ENCODE measurements around the gene SYNPR. TPM values are rescaled to one million over a fixed set of nuclear protein-coding genes. Genes with fewer than 3 reads are reported as not detected.

Gene SYNPR
- total and polyA plus RNA-seq, 11 donors: 0.11 to 1.0 (median 0.41) TPM; not detected in 7

DNA sequence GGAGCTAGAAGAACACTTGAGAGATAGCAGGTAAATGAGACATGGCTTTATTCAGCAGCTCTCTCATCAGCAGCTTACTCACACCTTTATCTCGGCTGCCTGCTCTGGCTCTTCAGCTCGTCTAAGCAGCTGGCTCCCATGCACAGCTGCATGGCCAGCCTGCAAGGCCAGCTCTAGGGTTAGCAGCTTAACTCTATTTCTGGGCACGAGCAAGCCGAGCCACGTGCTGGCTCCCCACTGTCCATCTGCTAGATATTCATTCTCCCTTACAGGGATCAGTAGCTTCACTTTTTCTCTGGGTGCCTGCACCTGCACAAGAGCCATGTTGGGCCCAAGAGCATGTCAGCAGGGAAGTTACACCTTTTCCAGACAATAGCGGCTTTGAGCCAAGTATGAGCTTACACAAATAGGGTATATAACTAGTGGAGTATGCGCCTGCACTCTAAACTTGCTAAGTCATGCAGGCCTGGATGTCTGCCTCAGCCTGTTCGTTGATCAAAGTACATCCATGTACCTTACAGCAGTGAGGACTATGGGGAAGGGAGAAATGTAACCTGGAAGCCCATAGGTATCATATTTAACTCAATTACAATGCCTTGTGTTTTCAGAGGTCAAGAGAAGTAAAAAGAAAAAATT lies 199.5 kb downstream of the SYNPR start:
- ATAC-seq (no peak), DNase-seq (no peak)
- TF ChIP-seq CTCF (IDR thresholded peaks at IDR 0.05) (no peak), POLR2A (IDR thresholded peaks at IDR 0.05) (no peak)
- H3K27me3 ChIP-seq: no peaks in the 10 kb centered on the region
- H3K9me3 ChIP-seq: no peaks in the 10 kb centered on the region
- no peak overlapping the region for H3K27ac ChIP-seq
- H3K4me1 ChIP-seq: no peaks in the 10 kb centered on the region
- 75 to 87% (median 84%) methylated on average over 7 to 8 of the region's 8 CpGs for WGBS, 4 donors
- no peak overlapping the region for H3K4me3 ChIP-seq
- intact Hi-C loops (cut with DNase I): no loop called here
- no peaks in the 10 kb centered on the region for H3K36me3 ChIP-seq

DNA sequence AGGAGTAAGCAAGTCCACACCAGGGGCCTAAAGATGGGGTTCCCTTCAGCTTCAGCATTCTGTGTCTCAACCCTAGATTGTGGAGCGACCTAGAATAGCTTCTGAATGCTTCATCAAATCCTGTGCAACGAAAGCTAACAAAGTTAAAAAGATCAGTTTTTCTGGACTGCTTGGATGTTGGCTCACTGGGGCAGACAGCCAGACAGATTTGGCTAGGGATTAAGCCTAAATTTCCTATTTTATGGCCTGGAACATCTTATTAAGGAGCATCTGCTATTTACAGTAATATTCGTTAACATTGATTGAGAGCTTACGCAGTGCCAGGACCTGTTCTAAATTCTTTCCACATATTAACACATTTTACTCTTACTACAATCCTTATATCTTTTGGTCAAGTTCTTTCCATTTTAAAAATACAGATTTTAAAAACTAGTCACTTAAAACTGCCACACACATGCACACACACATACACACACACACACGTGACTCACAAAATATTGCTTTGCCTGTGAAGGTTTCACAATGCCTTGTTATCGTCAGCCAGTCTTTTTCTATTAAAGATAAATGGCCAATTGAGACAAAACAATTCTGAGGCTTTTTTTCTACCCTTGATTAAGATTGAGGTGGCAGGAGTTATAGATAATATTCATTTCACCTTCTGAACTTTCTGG lies 201.0 kb downstream of the SYNPR start:
- Histone ChIP-seq H3K27me3 (no peaks in the 10 kb centered on the region), H3K4me3 (no peak overlapping the region), H3K36me3 (no peaks in the 10 kb centered on the region), H3K4me1 (no peaks in the 10 kb centered on the region), H3K27ac (no peak overlapping the region), H3K9me3 (no peaks in the 10 kb centered on the region)
- TF ChIP-seq CTCF (IDR thresholded peaks at IDR 0.05) (no peak), POLR2A (IDR thresholded peaks at IDR 0.05) (no peak)
- intact Hi-C loops (cut with DNase I): no loop called here
- no peak for ATAC-seq
- 62 to 78% (median 67%) methylated on average over 6 of the region's 6 CpGs for WGBS, 4 donors
- DNase-seq: no peak

DNA sequence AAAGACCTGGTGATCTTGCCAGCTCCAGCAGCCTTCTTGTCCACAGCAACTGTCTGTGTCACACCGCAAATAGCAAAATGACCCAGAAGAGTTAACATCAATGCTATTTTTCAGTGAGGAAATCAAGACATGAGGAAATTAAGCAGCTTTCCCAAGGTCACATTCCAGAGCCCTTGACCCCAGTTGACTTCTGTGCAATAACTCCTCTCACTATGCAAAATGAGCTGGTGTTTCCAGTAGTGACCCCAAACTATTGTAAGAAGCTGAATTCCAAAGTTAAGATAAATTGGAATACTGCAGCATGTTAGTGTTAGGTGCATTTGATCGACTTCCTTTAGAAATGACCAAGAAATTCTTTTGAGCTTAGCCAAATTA lies 201.5 kb downstream of the SYNPR start:
- Histone ChIP-seq H3K27me3 (no peaks in the 10 kb centered on the region), H3K36me3 (no peaks in the 10 kb centered on the region), H3K27ac (no peak overlapping the region), H3K9me3 (no peaks in the 10 kb centered on the region), H3K4me1 (no peaks in the 10 kb centered on the region), H3K4me3 (no peak overlapping the region)
- no peak for ATAC-seq
- WGBS, 4 donors: 49 to 78% (median 53%) methylated on average over 2 of the region's 2 CpGs
- no peak for TF ChIP-seq CTCF (IDR thresholded peaks at IDR 0.05)
- no peak for TF ChIP-seq POLR2A (IDR thresholded peaks at IDR 0.05)
- DNase-seq: no peak
- intact Hi-C loops (cut with DNase I): no loop called here

GRCh38 chr3:63481627-63482026 lies 203.5 kb downstream of the SYNPR start:
- Histone ChIP-seq H3K27ac (no peak overlapping the region), H3K4me3 (no peak overlapping the region), H3K4me1 (no peaks in the 10 kb centered on the region), H3K27me3 (no peaks in the 10 kb centered on the region), H3K36me3 (no peaks in the 10 kb centered on the region), H3K9me3 (no peaks in the 10 kb centered on the region)
- 75 to 91% (median 86%) methylated on average over 6 of the region's 6 CpGs for WGBS, 4 donors
- ATAC-seq (no peak), DNase-seq (no peak)
- no peak for TF ChIP-seq POLR2A (IDR thresholded peaks at IDR 0.05)
- TF ChIP-seq CTCF (IDR thresholded peaks at IDR 0.05): no peak
- intact Hi-C loops (cut with DNase I): no loop called here

Measured in heart left ventricle (tissue), 16 donors.